ENCODE results near the gene PKP1. TPM values are rescaled to one million over a fixed set of nuclear protein-coding genes. Genes with fewer than 3 reads are reported as not detected.
A peak's percentile ranks its signal among the peaks of the same experiment; 100 is the strongest.

The PKP1 gene
- total and polyA plus RNA-seq, 7 donors = 0.32 to 6.7 (median 2.4) TPM

DNA sequence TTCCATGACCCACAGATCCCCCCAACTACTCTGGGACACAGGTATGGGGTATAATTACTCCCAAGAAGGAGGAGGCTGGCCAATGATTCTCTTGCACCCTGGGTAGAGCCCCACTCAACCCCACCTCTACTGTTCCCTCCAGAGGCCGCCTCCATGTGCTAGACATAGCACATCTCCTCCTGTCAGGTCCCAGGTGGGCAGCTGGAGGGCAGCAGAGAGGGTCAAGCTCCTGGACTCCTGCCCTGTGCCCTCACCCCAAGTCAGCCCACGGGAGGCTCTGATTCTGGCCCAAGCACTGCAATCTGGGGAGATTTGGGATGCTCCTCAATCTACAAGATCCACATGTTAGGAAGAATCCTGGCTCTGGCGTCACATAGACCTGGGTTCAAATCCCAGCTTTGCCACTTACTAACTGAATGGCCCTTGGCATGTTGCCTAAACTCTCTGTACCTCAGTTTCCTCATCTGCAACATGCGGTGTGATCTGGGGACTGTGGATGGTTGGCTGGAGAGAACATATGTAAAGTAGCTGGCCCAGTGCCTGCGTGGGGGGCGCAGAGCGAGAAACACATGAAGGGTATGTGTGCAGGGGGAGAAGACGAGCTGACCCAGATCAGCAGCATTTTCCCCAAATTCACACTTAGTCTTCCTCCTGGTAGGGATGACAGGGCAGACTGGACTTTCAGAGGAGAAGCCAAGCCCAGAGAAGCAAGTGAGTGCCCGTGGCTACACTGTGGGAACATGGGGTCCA is 71.0 kb downstream of the PKP1 start:
- H3K4me1 ChIP-seq = no peaks in the 10 kb centered on the region
- DNase-seq (no peak), ATAC-seq (no peak)
- H3K27ac ChIP-seq = no peak overlapping the region
- no peak overlapping the region for H3K4me3 ChIP-seq
- TF ChIP-seq, protein P1, sequence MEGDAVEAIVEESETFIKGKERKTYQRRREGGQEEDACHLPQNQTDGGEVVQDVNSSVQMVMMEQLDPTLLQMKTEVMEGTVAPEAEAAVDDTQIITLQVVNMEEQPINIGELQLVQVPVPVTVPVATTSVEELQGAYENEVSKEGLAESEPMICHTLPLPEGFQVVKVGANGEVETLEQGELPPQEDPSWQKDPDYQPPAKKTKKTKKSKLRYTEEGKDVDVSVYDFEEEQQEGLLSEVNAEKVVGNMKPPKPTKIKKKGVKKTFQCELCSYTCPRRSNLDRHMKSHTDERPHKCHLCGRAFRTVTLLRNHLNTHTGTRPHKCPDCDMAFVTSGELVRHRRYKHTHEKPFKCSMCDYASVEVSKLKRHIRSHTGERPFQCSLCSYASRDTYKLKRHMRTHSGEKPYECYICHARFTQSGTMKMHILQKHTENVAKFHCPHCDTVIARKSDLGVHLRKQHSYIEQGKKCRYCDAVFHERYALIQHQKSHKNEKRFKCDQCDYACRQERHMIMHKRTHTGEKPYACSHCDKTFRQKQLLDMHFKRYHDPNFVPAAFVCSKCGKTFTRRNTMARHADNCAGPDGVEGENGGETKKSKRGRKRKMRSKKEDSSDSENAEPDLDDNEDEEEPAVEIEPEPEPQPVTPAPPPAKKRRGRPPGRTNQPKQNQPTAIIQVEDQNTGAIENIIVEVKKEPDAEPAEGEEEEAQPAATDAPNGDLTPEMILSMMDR (IDR thresholded peaks at IDR 0.05) = no peak
- 90 to 97% (median 91%) methylated on average over 9 of the region's 9 CpGs for WGBS, 3 donors
- intact Hi-C loops (cut with DNase I) = no loop called here
- no peaks in the 10 kb centered on the region for H3K27me3 ChIP-seq (ENCODE audit: insufficient read depth in 3 of 3, low read length in 2 of 3)
- H3K36me3 ChIP-seq (ENCODE audit: insufficient read depth in 1 of 2, low read depth in 1 of 2) = no peaks in the 10 kb centered on the region
- H3K9me3 ChIP-seq = no peaks in the 10 kb centered on the region

- DNase-seq = peak in 1 of 2 donors; percentile 14
- WGBS, 3 donors = 52 to 69% (median 58%) methylated on average over 4 of the region's 4 CpGs
- Histone ChIP-seq H3K4me1 (no peaks in the 10 kb centered on the region), H3K9me3 (no peaks in the 10 kb centered on the region), H3K27me3 (ENCODE audit: insufficient read depth in 3 of 3, low read length in 2 of 3) (no peaks in the 10 kb centered on the region), H3K27ac (no peak overlapping the region), H3K36me3 (ENCODE audit: insufficient read depth in 1 of 2, low read depth in 1 of 2) (no peaks in the 10 kb centered on the region), H3K4me3 (no peak overlapping the region)
- intact Hi-C loops (cut with DNase I) = no loop called here
- ATAC-seq = no peak
- TF ChIP-seq, protein P1 (IDR thresholded peaks at IDR 0.05) = no peak
Measured at GRCh38 chr1:201354901-201355295, 71.6 kb downstream of the PKP1 start.

- Histone ChIP-seq H3K4me3 (no peak overlapping the region), H3K27me3 (ENCODE audit: insufficient read depth in 3 of 3, low read length in 2 of 3) (no peaks in the 10 kb centered on the region), H3K27ac (no peak overlapping the region), H3K9me3 (no peaks in the 10 kb centered on the region), H3K36me3 (ENCODE audit: insufficient read depth in 1 of 2, low read depth in 1 of 2) (no peaks in the 10 kb centered on the region), H3K4me1 (no peaks in the 10 kb centered on the region)
- TF ChIP-seq, protein P1 (IDR thresholded peaks at IDR 0.05) = no peak
- 87 to 91% (median 90%) methylated on average over 7 of the region's 7 CpGs for WGBS, 3 donors
- ATAC-seq (no peak), DNase-seq (peak in 1 of 2 donors; percentile 2)
- intact Hi-C loops (cut with DNase I) = no loop called here
Measured at GRCh38 chr1:201355471-201355870, 72.2 kb downstream of the PKP1 start.

DNA sequence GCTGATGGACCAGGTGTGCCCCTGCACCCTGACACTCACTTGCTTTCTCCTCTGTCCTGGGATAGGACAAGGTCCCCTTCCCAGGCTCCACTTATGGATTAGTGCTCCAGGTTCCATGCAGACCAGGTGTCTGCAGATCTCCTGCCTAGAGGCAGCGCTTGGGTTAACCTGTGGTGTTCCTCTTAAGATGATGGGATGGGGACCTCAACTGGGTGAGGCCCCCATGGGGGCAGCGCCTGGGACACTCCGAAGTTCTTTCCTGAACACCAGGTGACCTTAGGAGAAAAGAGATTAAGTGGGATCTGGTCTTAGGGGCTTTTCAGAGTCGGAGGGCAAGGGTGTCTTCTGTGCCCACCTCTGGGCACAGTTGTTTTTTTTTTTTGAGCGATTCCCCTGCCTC is 72.9 kb downstream of the PKP1 start:
- ATAC-seq = no peak
- H3K27ac ChIP-seq = no peak overlapping the region
- peak in 1 of 2 donors; percentile 26 for DNase-seq

More for the DNA sequence above, 72.9 kb downstream of the PKP1 start:
- no peaks in the 10 kb centered on the region for H3K9me3 ChIP-seq
- intact Hi-C loops (cut with DNase I) = no loop called here
- 94 to 99% (median 95%) methylated on average over 5 of the region's 5 CpGs for WGBS, 3 donors
- no peaks in the 10 kb centered on the region for H3K27me3 ChIP-seq (ENCODE audit: insufficient read depth in 3 of 3, low read length in 2 of 3)
- H3K4me1 ChIP-seq = no peaks in the 10 kb centered on the region
- no peaks in the 10 kb centered on the region for H3K36me3 ChIP-seq (ENCODE audit: insufficient read depth in 1 of 2, low read depth in 1 of 2)
- H3K4me3 ChIP-seq = no peak overlapping the region
- TF ChIP-seq, protein P1 (IDR thresholded peaks at IDR 0.05) = no peak

All from psoas muscle (tissue), 8 donors.